Stimulated activated effector memory CD8-positive, alpha-beta T cell treated with anti-CD3 and anti-CD28 coated beads, Interleukin-12 subunit alpha, Interleukin-12 subunit beta, amount 100 ng/mL, for 72 hours (primary cell): Measurements from ENCODE around the gene MUC5AC.

ENCODE experiments used
- ATAC-seq: fragments of 150-1000 bp; cut with Tn5 transposase; 2 replicates; pipeline ENCODE4 v1.10.0; 2021
- DNase-seq, 2 donors: peaks; one replicate each; pipeline ENCODE4 v3.0.0; 2021 to 2022; ENCODE audit warnings: low spot score in 2 of 2
- H3K27ac Mint-ChIP-seq: one replicate; pipeline ENCODE4 v1.8.0; 2022; ENCODE audit warnings: mild to moderate bottlenecking, mixed read lengths
- H3K36me3 Mint-ChIP-seq: one replicate; pipeline ENCODE4 v1.8.0; 2022; ENCODE audit warnings: mild to moderate bottlenecking, mixed read lengths
- H3K4me1 Mint-ChIP-seq: one replicate; pipeline ENCODE4 v1.8.0; 2022; ENCODE audit warnings: mixed read lengths
- H3K4me3 Mint-ChIP-seq: one replicate; pipeline ENCODE4 v1.8.0; 2022; ENCODE audit warnings: mild to moderate bottlenecking, mixed read lengths
- H3K9me3 Mint-ChIP-seq: one replicate; pipeline ENCODE4 v1.8.0; 2022; ENCODE audit warnings: mixed read lengths

Gene MUC5AC

GRCh38 chr11:1231396-1232020 lies 73.8 kb downstream of the MUC5AC start:
- H3K27ac Mint-ChIP-seq = no peak overlapping the region
- DNase-seq = no peak

GRCh38 chr11:1232021-1232882 lies 74.5 kb downstream of the MUC5AC start:
- no peak for ATAC-seq
- no peak overlapping the region for H3K27ac Mint-ChIP-seq
- H3K36me3 Mint-ChIP-seq = no peaks in the 10 kb centered on the region
- H3K4me3 Mint-ChIP-seq = no peak overlapping the region
- no peaks in the 10 kb centered on the region for H3K4me1 Mint-ChIP-seq
- no peaks in the 10 kb centered on the region for H3K9me3 Mint-ChIP-seq
- no peak for DNase-seq

More at GRCh38 chr11:1231396-1232020, 73.8 kb downstream of the MUC5AC start:
- H3K4me3 Mint-ChIP-seq = no peak overlapping the region
- H3K36me3 Mint-ChIP-seq = no peaks in the 10 kb centered on the region
- no peak for ATAC-seq
- H3K9me3 Mint-ChIP-seq = no peaks in the 10 kb centered on the region
- no peaks in the 10 kb centered on the region for H3K4me1 Mint-ChIP-seq

GRCh38 chr11:1232883-1233321 lies 75.1 kb downstream of the MUC5AC start:
- Mint-ChIP-seq H3K4me1 (no peaks in the 10 kb centered on the region), H3K9me3 (no peaks in the 10 kb centered on the region), H3K4me3 (no peak overlapping the region), H3K36me3 (no peaks in the 10 kb centered on the region), H3K27ac (no peak overlapping the region)
- ATAC-seq (no peak), DNase-seq (no peak)

- Mint-ChIP-seq H3K27ac (no peak overlapping the region), H3K36me3 (no peaks in the 10 kb centered on the region), H3K4me1 (no peaks in the 10 kb centered on the region), H3K9me3 (no peaks in the 10 kb centered on the region), H3K4me3 (no peak overlapping the region)
- DNase-seq (no peak), ATAC-seq (no peak)
Measured at GRCh38 chr11:1233351-1234053, 75.7 kb downstream of the MUC5AC start.

- Mint-ChIP-seq H3K4me1 (no peaks in the 10 kb centered on the region), H3K27ac (no peak overlapping the region), H3K9me3 (no peaks in the 10 kb centered on the region), H3K36me3 (no peaks in the 10 kb centered on the region), H3K4me3 (no peak overlapping the region)
- DNase-seq (no peak), ATAC-seq (no peak)
Measured at GRCh38 chr11:1234054-1234720, 76.4 kb downstream of the MUC5AC start.

- no peaks in the 10 kb centered on the region for H3K9me3 Mint-ChIP-seq
- H3K4me3 Mint-ChIP-seq = no peak overlapping the region
- H3K4me1 Mint-ChIP-seq = no peaks in the 10 kb centered on the region
- no peak overlapping the region for H3K27ac Mint-ChIP-seq
- DNase-seq (no peak), ATAC-seq (no peak)
- no peaks in the 10 kb centered on the region for H3K36me3 Mint-ChIP-seq
Measured at GRCh38 chr11:1234771-1235305, 77.1 kb downstream of the MUC5AC start.

- DNase-seq = no peak
- ATAC-seq = no peak
- H3K27ac Mint-ChIP-seq = no peak overlapping the region
- no peaks in the 10 kb centered on the region for H3K4me1 Mint-ChIP-seq
- H3K4me3 Mint-ChIP-seq = no peak overlapping the region
- H3K36me3 Mint-ChIP-seq = no peaks in the 10 kb centered on the region
- no peaks in the 10 kb centered on the region for H3K9me3 Mint-ChIP-seq
Measured at GRCh38 chr11:1235306-1235900, 77.7 kb downstream of the MUC5AC start.

- H3K4me3 Mint-ChIP-seq = no peak overlapping the region
- ATAC-seq (no peak), DNase-seq (no peak)
- no peak overlapping the region for H3K27ac Mint-ChIP-seq
- no peaks in the 10 kb centered on the region for H3K36me3 Mint-ChIP-seq
- H3K9me3 Mint-ChIP-seq = no peaks in the 10 kb centered on the region
- H3K4me1 Mint-ChIP-seq = no peaks in the 10 kb centered on the region
Measured at GRCh38 chr11:1235901-1236315, 78.2 kb downstream of the MUC5AC start.

- Mint-ChIP-seq H3K36me3 (no peaks in the 10 kb centered on the region), H3K27ac (no peak overlapping the region), H3K4me1 (no peaks in the 10 kb centered on the region), H3K9me3 (no peaks in the 10 kb centered on the region), H3K4me3 (no peak overlapping the region)
- ATAC-seq (no peak), DNase-seq (no peak)
Measured at GRCh38 chr11:1236316-1237127, 78.8 kb downstream of the MUC5AC start.

GRCh38 chr11:1237128-1237580 lies 79.4 kb downstream of the MUC5AC start:
- H3K4me1 Mint-ChIP-seq = no peaks in the 10 kb centered on the region
- no peaks in the 10 kb centered on the region for H3K9me3 Mint-ChIP-seq
- no peak overlapping the region for H3K4me3 Mint-ChIP-seq

GRCh38 chr11:1237851-1238250 lies 80.1 kb downstream of the MUC5AC start:
- ATAC-seq (no peak), DNase-seq (no peak)
- Mint-ChIP-seq H3K4me1 (no peaks in the 10 kb centered on the region), H3K27ac (no peak overlapping the region), H3K9me3 (no peaks in the 10 kb centered on the region), H3K36me3 (no peaks in the 10 kb centered on the region), H3K4me3 (no peak overlapping the region)

More at GRCh38 chr11:1237128-1237580, 79.4 kb downstream of the MUC5AC start:
- no peak overlapping the region for H3K27ac Mint-ChIP-seq
- H3K36me3 Mint-ChIP-seq = no peaks in the 10 kb centered on the region
- ATAC-seq = no peak
- no peak for DNase-seq

GRCh38 chr11:1238767-1239595 lies 81.2 kb downstream of the MUC5AC start:
- Mint-ChIP-seq H3K36me3 (no peaks in the 10 kb centered on the region), H3K27ac (no peak overlapping the region), H3K4me3 (no peak overlapping the region), H3K4me1 (no peaks in the 10 kb centered on the region), H3K9me3 (no peaks in the 10 kb centered on the region)
- no peak for DNase-seq
- ATAC-seq = no peak

- Mint-ChIP-seq H3K9me3 (no peaks in the 10 kb centered on the region), H3K4me1 (no peaks in the 10 kb centered on the region), H3K27ac (no peak overlapping the region), H3K36me3 (no peaks in the 10 kb centered on the region), H3K4me3 (no peak overlapping the region)
- ATAC-seq (no peak), DNase-seq (no peak)
Measured at GRCh38 chr11:1239596-1240205, 81.9 kb downstream of the MUC5AC start.
